Frontal cortex (tissue), 1 donor: ENCODE measurements around the gene DUOX2. TPM values are rescaled to one million over a fixed set of nuclear protein-coding genes. Genes with fewer than 3 reads are reported as not detected.

Experiments
- small RNA-seq: library from RNA; depleted of rRNA; stranded (forward); fragments of <200 nt; gene quantifications from one replicate; pipeline ENCODE3, GENCODE V24; 2014
- total RNA-seq: library from RNA; depleted of rRNA; stranded (reverse); fragments of >200 nt; gene quantifications from one replicate; pipeline ENCODE4 v1.2.3, GENCODE V29; 2014

DUOX2 gene
- total RNA-seq, 1 donor from 2014 or later = not detected

Small RNA genes lying within 50 kb of the gene (small RNA-seq; reads per million reads assigned to genes)
- not detected for gene RF00019

Other genes starting within 250 kb of the DUOX2 start
- not detected for gene TERB2, start 157.5 kb downstream of the DUOX2 start, total RNA-seq
- 4.5 TPM for gene SORD, start 91.0 kb downstream of the DUOX2 start, total RNA-seq
- gene DUOXA2, start 154 bp upstream of the DUOX2 start, total RNA-seq = not detected
- gene DUOXA1, start 15.7 kb upstream of the DUOX2 start, total RNA-seq = not detected
- not detected for gene DUOX1, start 15.8 kb upstream of the DUOX2 start, total RNA-seq
- 49.3 TPM for gene SHF, start 73.8 kb upstream of the DUOX2 start, total RNA-seq
- not detected for gene SLC28A2, start 138.1 kb upstream of the DUOX2 start, total RNA-seq